Loucy (cell line): Measurements from ENCODE around the gene BRD8.

Source experiments
- H2AFZ ChIP-seq: fragments of 200-600 bp; sonication (generic); 2 replicates; pipeline ENCODE4 v1.6.0; 2016; ENCODE audit warnings: antibody characterized with exemption, mild to moderate bottlenecking, low read length, moderate library complexity
- H3F3A ChIP-seq: fragments of 200-600 bp; 2 replicates; pipeline ENCODE4 v1.6.0; 2016; ENCODE audit warnings: antibody characterized with exemption, low read depth, mild to moderate bottlenecking
- H3K27me3 ChIP-seq: fragments of 200-600 bp; sonication (generic); 2 replicates; pipeline ENCODE4 v1.6.1; 2014; ENCODE audit warnings: low read length, mild to moderate bottlenecking; ENCODE audit not compliant: insufficient read depth, poor library complexity, severe bottlenecking
- H3K36me3 ChIP-seq: fragments of 200-600 bp; sonication (generic); 2 replicates; pipeline ENCODE4 v1.6.1; 2016; ENCODE audit warnings: low read length; ENCODE audit not compliant: insufficient read depth
- H3K4me1 ChIP-seq: fragments of 200-600 bp; sonication (generic); 2 replicates; pipeline ENCODE4 v1.5.1; 2014; ENCODE audit warnings: low read length, mild to moderate bottlenecking; ENCODE audit not compliant: insufficient read depth, poor library complexity, severe bottlenecking
- H3K4me2 ChIP-seq: fragments of 200-600 bp; sonication (generic); 2 replicates; pipeline ENCODE4 v1.6.0; 2014; ENCODE audit warnings: antibody characterized with exemption, low read length, low read depth, mild to moderate bottlenecking; ENCODE audit not compliant: poor library complexity, severe bottlenecking
- H3K4me3 ChIP-seq: fragments of 200-600 bp; sonication (generic); 2 replicates; pipeline ENCODE4 v1.5.1; 2014; ENCODE audit warnings: low read length, mild to moderate bottlenecking, mixed read lengths; ENCODE audit not compliant: poor library complexity, severe bottlenecking
- H3K79me2 ChIP-seq: fragments of 200-600 bp; sonication (generic); 2 replicates; pipeline ENCODE4 v1.6.1; 2014; ENCODE audit warnings: low read length; ENCODE audit not compliant: insufficient read depth
- H3K9ac ChIP-seq: fragments of 200-600 bp; sonication (generic); 2 replicates; pipeline ENCODE4 v1.6.0; 2014; ENCODE audit warnings: mild to moderate bottlenecking, low read depth, low read length, moderate library complexity; ENCODE audit not compliant: poor library complexity, severe bottlenecking
- H3K9me2 ChIP-seq: fragments of 200-600 bp; sonication (generic); replicated peaks from 2 replicates; pipeline ENCODE4 v1.6.1; 2016; ENCODE audit warnings: low read depth, low read length, mixed read lengths
- H3K9me3 ChIP-seq: fragments of 200-600 bp; sonication (generic); 2 replicates; pipeline ENCODE4 v1.6.1; 2014; ENCODE audit warnings: mild to moderate bottlenecking, antibody characterized with exemption, low read length, low read depth; ENCODE audit not compliant: insufficient read depth
- H4K20me1 ChIP-seq: fragments of 200-600 bp; sonication (generic); 2 replicates; pipeline ENCODE4 v1.6.0; 2014; ENCODE audit warnings: antibody characterized with exemption, low read length, mild to moderate bottlenecking; ENCODE audit not compliant: insufficient read depth, poor library complexity, severe bottlenecking
- CTCF ChIP-seq: fragments of 200-600 bp; sonication (generic); conservative IDR thresholded peaks from 2 replicates; pipeline ENCODE4 v1.5.1; 2014; ENCODE audit warnings: mild to moderate bottlenecking, antibody characterized with exemption, low read length
- EZH2phosphoT487 ChIP-seq: fragments of 200-600 bp; IDR thresholded peaks from 2 replicates; pipeline ENCODE4 v1.6.1; 2018; ENCODE audit warnings: antibody characterized with exemption, mild to moderate bottlenecking, moderate library complexity, borderline replicate concordance

Gene BRD8

GRCh38 chr5:138163721-138164120 lies 14.7 kb downstream of the BRD8 start:
- Histone ChIP-seq H3K79me2 (no peaks in the 10 kb centered on the region), H3K9me2 (no peaks in the 10 kb centered on the region), H2AFZ (no peak overlapping the region), H3K36me3 (peaks cover 97% of the 10 kb centered on the region; the same call in 1 of the 2 replicates), H3K9ac (no peak overlapping the region), H3K4me2 (no peak overlapping the region), H3K9me3 (no peaks in the 10 kb centered on the region), H3K27me3 (no peaks in the 10 kb centered on the region), H3K4me1 (no peaks in the 10 kb centered on the region), H3F3A (no peaks in the 10 kb centered on the region), H4K20me1 (no peaks in the 10 kb centered on the region), H3K4me3 (no peak overlapping the region)
- no peak for TF ChIP-seq CTCF
- no peak for TF ChIP-seq EZH2phosphoT487

GRCh38 chr5:138160706-138161105 lies 17.7 kb downstream of the BRD8 start:
- H3K9me3 ChIP-seq = no peaks in the 10 kb centered on the region
- no peaks in the 10 kb centered on the region for H3K79me2 ChIP-seq
- no peaks in the 10 kb centered on the region for H3K27me3 ChIP-seq
- H3K36me3 ChIP-seq = peaks cover 91% of the 10 kb centered on the region; the same call in 1 of the 2 replicates
- no peak overlapping the region for H2AFZ ChIP-seq
- TF ChIP-seq CTCF (no peak), EZH2phosphoT487 (no peak)
- no peaks in the 10 kb centered on the region for H3K4me1 ChIP-seq
- no peak overlapping the region for H3K4me2 ChIP-seq
- H3K4me3 ChIP-seq = no peak overlapping the region
- H3F3A ChIP-seq = no peaks in the 10 kb centered on the region
- H4K20me1 ChIP-seq = no peaks in the 10 kb centered on the region
- H3K9ac ChIP-seq = no peak overlapping the region
- no peaks in the 10 kb centered on the region for H3K9me2 ChIP-seq

GRCh38 chr5:138159666-138160065 lies 18.8 kb downstream of the BRD8 start:
- Histone ChIP-seq H3K4me2 (no peak overlapping the region), H3F3A (no peaks in the 10 kb centered on the region), H3K36me3 (peaks cover 81% of the 10 kb centered on the region; the same call in 1 of the 2 replicates), H3K79me2 (no peaks in the 10 kb centered on the region), H3K9me3 (no peaks in the 10 kb centered on the region), H3K4me1 (no peaks in the 10 kb centered on the region), H4K20me1 (no peaks in the 10 kb centered on the region), H2AFZ (no peak overlapping the region), H3K9me2 (no peaks in the 10 kb centered on the region), H3K9ac (no peak overlapping the region), H3K27me3 (no peaks in the 10 kb centered on the region), H3K4me3 (no peak overlapping the region)
- no peak for TF ChIP-seq CTCF
- no peak for TF ChIP-seq EZH2phosphoT487
